Renal cortical epithelial cell (primary cell): Measurements from ENCODE around the gene MED27. TPM values are rescaled to one million over a fixed set of nuclear protein-coding genes. Genes with fewer than 3 reads are reported as not detected.

Source experiments
- DNase-seq: peaks from one replicate; pipeline ENCODE4 v3.0.0-alpha.2; 2011; ENCODE audit warnings: low read depth
- total RNA-seq: library from RNA; depleted of rRNA; stranded (reverse); fragments of >200 nt; gene quantifications from 2 replicates; pipeline ENCODE4 v1.2.3, GENCODE V29; 2014

The MED27 gene
- total RNA-seq, 1 donor from 2014 or later: 14.1 TPM

GRCh38 chr9:131969469-131969989 is 110.1 kb downstream of the MED27 start:
- DNase-seq: no peak

- DNase-seq: no peak
Observed at GRCh38 chr9:131968632-131969031, 111.0 kb downstream of the MED27 start.

- no peak for DNase-seq
Observed at GRCh38 chr9:131965841-131966240, 113.8 kb downstream of the MED27 start.

- DNase-seq: peak; percentile 68
Observed at GRCh38 chr9:131965103-131965502, 114.6 kb downstream of the MED27 start.

- no peak for DNase-seq
Observed at GRCh38 chr9:131963072-131964030, 116.3 kb downstream of the MED27 start.

- no peak for DNase-seq
Observed at GRCh38 chr9:131961496-131961880, 118.2 kb downstream of the MED27 start.

- DNase-seq: peak; percentile 33
Observed at GRCh38 chr9:131960851-131961495, 118.7 kb downstream of the MED27 start.

GRCh38 chr9:131960311-131960710 is 119.4 kb downstream of the MED27 start:
- DNase-seq: peak; percentile 56

- no peak for DNase-seq
Observed at GRCh38 chr9:131959887-131960286, 119.8 kb downstream of the MED27 start.

- DNase-seq: no peak
Observed at GRCh38 chr9:131959056-131959455, 120.6 kb downstream of the MED27 start.

- DNase-seq: peak; percentile 9
Observed at GRCh38 chr9:131954299-131954698, 125.4 kb downstream of the MED27 start.

- no peak for DNase-seq
Observed at GRCh38 chr9:131951905-131952304, 127.8 kb downstream of the MED27 start.

- DNase-seq: no peak
Observed at GRCh38 chr9:131951155-131951554, 128.5 kb downstream of the MED27 start.

GRCh38 chr9:131950487-131950886 is 129.2 kb downstream of the MED27 start:
- no peak for DNase-seq

GRCh38 chr9:131946180-131946579 is 133.5 kb downstream of the MED27 start:
- DNase-seq: no peak

GRCh38 chr9:131943351-131943841 is 136.3 kb downstream of the MED27 start:
- no peak for DNase-seq

- no peak for DNase-seq
Observed at GRCh38 chr9:131942146-131942720, 137.4 kb downstream of the MED27 start.

GRCh38 chr9:131937451-131937850 is 142.2 kb downstream of the MED27 start:
- DNase-seq: no peak

GRCh38 chr9:131936929-131937328 is 142.7 kb downstream of the MED27 start:
- no peak for DNase-seq

- no peak for DNase-seq
Observed at GRCh38 chr9:131934673-131935072, 145.0 kb downstream of the MED27 start.

- DNase-seq: no peak
Observed at GRCh38 chr9:131927091-131927490, 152.6 kb downstream of the MED27 start.

GRCh38 chr9:131926360-131926922 is 153.2 kb downstream of the MED27 start:
- no peak for DNase-seq
